DND-41 (cell line): ENCODE measurements around the gene MGST2.

ENCODE experiments used
- ATAC-seq: fragments of 200-7000 bp; cut with Tn5 transposase; 3 replicates; pipeline ENCODE4 v1.9.1; 2021; ENCODE audit warnings: low read depth; ENCODE audit not compliant: insufficient read depth
- DNase-seq: peaks from one replicate; pipeline ENCODE4 v3.0.0-alpha.2; 2020
- H2AFZ ChIP-seq: 2 replicates; pipeline ENCODE4 v1.6.0; 2012; ENCODE audit warnings: low read depth, low read length
- H3K27ac ChIP-seq: 2 replicates; pipeline ENCODE4 v1.5.1; 2012; ENCODE audit warnings: low read length, inconsistent platforms
- H3K27me3 ChIP-seq: fragments of 200-600 bp; sonication (generic); 2 replicates; pipeline ENCODE4 v1.6.0; 2012; ENCODE audit warnings: low read length, mild to moderate bottlenecking, inconsistent platforms; ENCODE audit not compliant: insufficient read depth, poor library complexity
- H3K36me3 ChIP-seq: 2 replicates; pipeline ENCODE4 v1.5.1; 2012; ENCODE audit warnings: low read length, inconsistent platforms; ENCODE audit not compliant: insufficient read depth
- H3K4me1 ChIP-seq: 2 replicates; pipeline ENCODE4 v1.5.1; 2012; ENCODE audit warnings: mild to moderate bottlenecking, low read length; ENCODE audit not compliant: insufficient read depth
- H3K4me2 ChIP-seq: 2 replicates; pipeline ENCODE4 v1.6.0; 2012; ENCODE audit warnings: mild to moderate bottlenecking, moderate library complexity, low read length, inconsistent platforms; ENCODE audit not compliant: insufficient read depth
- H3K4me3 ChIP-seq, 2 experiments: fragments of 200-600 bp in 1 of 2; shearing (Covaris generic) in 1 of 2; 2 replicates each; pipeline ENCODE4 v1.5.1; 2012 to 2016; ENCODE audit warnings: inconsistent platforms in 2 of 2, low read length in 2 of 2, mild to moderate bottlenecking in 2 of 2, low read depth in 1 of 2, moderate library complexity in 1 of 2
- H3K79me2 ChIP-seq: 2 replicates; pipeline ENCODE4 v1.6.0; 2012; ENCODE audit warnings: low read length, inconsistent platforms; ENCODE audit not compliant: insufficient read depth
- H3K9ac ChIP-seq: 2 replicates; pipeline ENCODE4 v1.6.0; 2012; ENCODE audit warnings: low read depth, mild to moderate bottlenecking, inconsistent platforms, low read length, moderate library complexity
- H3K9me3 ChIP-seq: 2 replicates; pipeline ENCODE4 v1.5.1; 2012; ENCODE audit warnings: low read length, moderate library complexity, mild to moderate bottlenecking, inconsistent platforms; ENCODE audit not compliant: insufficient read depth, severe bottlenecking
- H4K20me1 ChIP-seq: 2 replicates; pipeline ENCODE4 v1.6.0; 2012; ENCODE audit warnings: low read length; ENCODE audit not compliant: insufficient read depth
- CTCF ChIP-seq: IDR thresholded peaks from 2 replicates; pipeline ENCODE4 v1.5.1; 2012; ENCODE audit warnings: borderline replicate concordance, low read length, moderate library complexity, mild to moderate bottlenecking; ENCODE audit not compliant: poor library complexity, severe bottlenecking; ENCODE audit errors: extremely low read depth
- EZH2 ChIP-seq: IDR thresholded peaks from 3 replicates; pipeline ENCODE4 v1.6.1; 2012; ENCODE audit warnings: borderline replicate concordance, low read depth, mild to moderate bottlenecking, moderate library complexity, low read length, inconsistent platforms; ENCODE audit not compliant: severe bottlenecking

MGST2 gene

GRCh38 chr4:139625482-139625881 lies 40.1 kb upstream of the MGST2 start:
- Histone ChIP-seq H3K4me1 (no peaks in the 10 kb centered on the region), H3K9ac (no peak overlapping the region), H4K20me1 (no peaks in the 10 kb centered on the region), H2AFZ (no peak overlapping the region), H3K9me3 (no peaks in the 10 kb centered on the region), H3K36me3 (no peaks in the 10 kb centered on the region), H3K79me2 (no peaks in the 10 kb centered on the region), H3K4me3 (no peak overlapping the region), H3K27me3 (peaks cover 4% of the 10 kb centered on the region), H3K27ac (no peak overlapping the region), H3K4me2 (no peak overlapping the region)
- ATAC-seq, result no peak
- no peak for DNase-seq
- TF ChIP-seq CTCF (no peak), EZH2 (no peak)

- DNase-seq (no peak), ATAC-seq (no peak)
- Histone ChIP-seq H3K4me3 (no peak overlapping the region), H3K36me3 (no peaks in the 10 kb centered on the region), H3K9ac (no peak overlapping the region), H2AFZ (no peak overlapping the region), H3K27me3 (peaks cover 9% of the 10 kb centered on the region), H3K9me3 (no peaks in the 10 kb centered on the region), H3K4me2 (no peak overlapping the region), H3K27ac (no peak overlapping the region), H3K79me2 (no peaks in the 10 kb centered on the region), H4K20me1 (no peaks in the 10 kb centered on the region), H3K4me1 (no peaks in the 10 kb centered on the region)
- TF ChIP-seq EZH2 (no peak), CTCF (no peak)
Observed at GRCh38 chr4:139628184-139629012, 37.2 kb upstream of the MGST2 start.

- no peaks in the 10 kb centered on the region for H4K20me1 ChIP-seq
Observed at GRCh38 chr4:139629436-139630125, 36.0 kb upstream of the MGST2 start.

More at GRCh38 chr4:139629436-139630125, 36.0 kb upstream of the MGST2 start:
- ATAC-seq, result no peak
- no peaks in the 10 kb centered on the region for H3K9me3 ChIP-seq
- TF ChIP-seq CTCF (no peak), EZH2 (no peak)
- H3K27ac ChIP-seq, result no peak overlapping the region
- H3K4me2 ChIP-seq, result no peak overlapping the region
- no peak overlapping the region for H3K4me3 ChIP-seq
- H3K27me3 ChIP-seq, result peaks cover 9% of the 10 kb centered on the region
- DNase-seq, result no peak
- H3K4me1 ChIP-seq, result no peaks in the 10 kb centered on the region
- no peak overlapping the region for H2AFZ ChIP-seq
- H3K79me2 ChIP-seq, result no peaks in the 10 kb centered on the region
- no peaks in the 10 kb centered on the region for H3K36me3 ChIP-seq
- no peak overlapping the region for H3K9ac ChIP-seq
